Measurements from ENCODE around the gene USP4. TPM values are rescaled to one million over a fixed set of nuclear protein-coding genes. Genes with fewer than 3 reads are reported as not detected.

The USP4 gene
- total and polyA plus RNA-seq, 8 donors, result 17.7 to 37.1 (median 22.9) TPM

- ATAC-seq, result no peak
- H3K27me3 ChIP-seq, result no peaks in the 10 kb centered on the region
- TF ChIP-seq, protein P1, sequence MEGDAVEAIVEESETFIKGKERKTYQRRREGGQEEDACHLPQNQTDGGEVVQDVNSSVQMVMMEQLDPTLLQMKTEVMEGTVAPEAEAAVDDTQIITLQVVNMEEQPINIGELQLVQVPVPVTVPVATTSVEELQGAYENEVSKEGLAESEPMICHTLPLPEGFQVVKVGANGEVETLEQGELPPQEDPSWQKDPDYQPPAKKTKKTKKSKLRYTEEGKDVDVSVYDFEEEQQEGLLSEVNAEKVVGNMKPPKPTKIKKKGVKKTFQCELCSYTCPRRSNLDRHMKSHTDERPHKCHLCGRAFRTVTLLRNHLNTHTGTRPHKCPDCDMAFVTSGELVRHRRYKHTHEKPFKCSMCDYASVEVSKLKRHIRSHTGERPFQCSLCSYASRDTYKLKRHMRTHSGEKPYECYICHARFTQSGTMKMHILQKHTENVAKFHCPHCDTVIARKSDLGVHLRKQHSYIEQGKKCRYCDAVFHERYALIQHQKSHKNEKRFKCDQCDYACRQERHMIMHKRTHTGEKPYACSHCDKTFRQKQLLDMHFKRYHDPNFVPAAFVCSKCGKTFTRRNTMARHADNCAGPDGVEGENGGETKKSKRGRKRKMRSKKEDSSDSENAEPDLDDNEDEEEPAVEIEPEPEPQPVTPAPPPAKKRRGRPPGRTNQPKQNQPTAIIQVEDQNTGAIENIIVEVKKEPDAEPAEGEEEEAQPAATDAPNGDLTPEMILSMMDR (IDR thresholded peaks at IDR 0.05), result no peak
- 80 to 85% methylated on average over 5 of the region's 5 CpGs for WGBS, 2 donors
- no peak for DNase-seq
- H3K4me3 ChIP-seq, result no peak overlapping the region
- H3K4me1 ChIP-seq, result no peaks in the 10 kb centered on the region
- intact Hi-C loops (cut with DNase I), result no loop called here
- no peak overlapping the region for H3K27ac ChIP-seq
- no peak for FAIRE-seq
- no peaks in the 10 kb centered on the region for H3K9me3 ChIP-seq
- no peaks in the 10 kb centered on the region for H3K36me3 ChIP-seq
These were observed 73.3 kb downstream of the USP4 start for GRCh38 chr3:49266410-49267095.

- ATAC-seq, result no peak
These were observed 74.0 kb downstream of the USP4 start for GRCh38 chr3:49265661-49266386.

GRCh38 chr3:49263159-49263889 lies 76.5 kb downstream of the USP4 start:
- TF ChIP-seq, protein P1 (IDR thresholded peaks at IDR 0.05), result no peak
- DNase-seq (no peak), ATAC-seq (no peak), FAIRE-seq (no peak)
- Histone ChIP-seq H3K36me3 (no peaks in the 10 kb centered on the region), H3K27ac (no peak overlapping the region), H3K9me3 (no peaks in the 10 kb centered on the region), H3K4me3 (no peak overlapping the region), H3K27me3 (no peaks in the 10 kb centered on the region), H3K4me1 (no peaks in the 10 kb centered on the region)
- intact Hi-C loops (cut with DNase I), result no loop called here
- WGBS, 2 donors, result 84 to 89% methylated on average over 6 of the region's 6 CpGs

More at GRCh38 chr3:49265661-49266386, 74.0 kb downstream of the USP4 start:
- 82 to 86% methylated on average over 10 of the region's 10 CpGs for WGBS, 2 donors
- Histone ChIP-seq H3K27ac (no peak overlapping the region), H3K36me3 (no peaks in the 10 kb centered on the region), H3K9me3 (no peaks in the 10 kb centered on the region), H3K27me3 (no peaks in the 10 kb centered on the region), H3K4me3 (no peak overlapping the region), H3K4me1 (no peaks in the 10 kb centered on the region)
- intact Hi-C loops (cut with DNase I), result no loop called here
- DNase-seq (no peak), FAIRE-seq (no peak)
- TF ChIP-seq, protein P1 (IDR thresholded peaks at IDR 0.05), result no peak

GRCh38 chr3:49260806-49261324 lies 79.0 kb downstream of the USP4 start:
- H3K4me3 ChIP-seq, result no peak overlapping the region
- DNase-seq (no peak), FAIRE-seq (no peak), ATAC-seq (peak in 1 of 4 donors; percentile 34)
- 66 to 74% methylated on average over 5 of the region's 5 CpGs for WGBS, 2 donors
- H3K36me3 ChIP-seq, result no peaks in the 10 kb centered on the region
- intact Hi-C loops (cut with DNase I), result no loop called here
- TF ChIP-seq, protein P1 (IDR thresholded peaks at IDR 0.05), result no peak
- no peak overlapping the region for H3K27ac ChIP-seq
- H3K4me1 ChIP-seq, result no peaks in the 10 kb centered on the region
- no peaks in the 10 kb centered on the region for H3K27me3 ChIP-seq
- H3K9me3 ChIP-seq, result no peaks in the 10 kb centered on the region
